ENCODE data around the gene MAFF.

Gene MAFF

GRCh38 chr22:38189104-38189503 lies 12.7 kb upstream of the MAFF start:
- TF ChIP-seq, protein P1, sequence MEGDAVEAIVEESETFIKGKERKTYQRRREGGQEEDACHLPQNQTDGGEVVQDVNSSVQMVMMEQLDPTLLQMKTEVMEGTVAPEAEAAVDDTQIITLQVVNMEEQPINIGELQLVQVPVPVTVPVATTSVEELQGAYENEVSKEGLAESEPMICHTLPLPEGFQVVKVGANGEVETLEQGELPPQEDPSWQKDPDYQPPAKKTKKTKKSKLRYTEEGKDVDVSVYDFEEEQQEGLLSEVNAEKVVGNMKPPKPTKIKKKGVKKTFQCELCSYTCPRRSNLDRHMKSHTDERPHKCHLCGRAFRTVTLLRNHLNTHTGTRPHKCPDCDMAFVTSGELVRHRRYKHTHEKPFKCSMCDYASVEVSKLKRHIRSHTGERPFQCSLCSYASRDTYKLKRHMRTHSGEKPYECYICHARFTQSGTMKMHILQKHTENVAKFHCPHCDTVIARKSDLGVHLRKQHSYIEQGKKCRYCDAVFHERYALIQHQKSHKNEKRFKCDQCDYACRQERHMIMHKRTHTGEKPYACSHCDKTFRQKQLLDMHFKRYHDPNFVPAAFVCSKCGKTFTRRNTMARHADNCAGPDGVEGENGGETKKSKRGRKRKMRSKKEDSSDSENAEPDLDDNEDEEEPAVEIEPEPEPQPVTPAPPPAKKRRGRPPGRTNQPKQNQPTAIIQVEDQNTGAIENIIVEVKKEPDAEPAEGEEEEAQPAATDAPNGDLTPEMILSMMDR (IDR thresholded peaks at IDR 0.05; ENCODE audit: insufficient read depth, missing control alignments), result no peak
- no peak for FAIRE-seq

GRCh38 chr22:38190581-38190980 lies 11.2 kb upstream of the MAFF start:
- TF ChIP-seq, protein P1 (IDR thresholded peaks at IDR 0.05; ENCODE audit: insufficient read depth, missing control alignments), result no peak
- no peak for FAIRE-seq
- no peak for DNase-seq (ENCODE audit: insufficient read length, low spot score)

More at GRCh38 chr22:38189104-38189503, 12.7 kb upstream of the MAFF start:
- no peak for DNase-seq (ENCODE audit: insufficient read length, low spot score)

- no peak for FAIRE-seq
- DNase-seq (ENCODE audit: insufficient read length, low spot score), result no peak
- TF ChIP-seq, protein P1 (IDR thresholded peaks at IDR 0.05; ENCODE audit: insufficient read depth, missing control alignments), result no peak
These were observed 10.7 kb upstream of the MAFF start for GRCh38 chr22:38191055-38191454.

DNA sequence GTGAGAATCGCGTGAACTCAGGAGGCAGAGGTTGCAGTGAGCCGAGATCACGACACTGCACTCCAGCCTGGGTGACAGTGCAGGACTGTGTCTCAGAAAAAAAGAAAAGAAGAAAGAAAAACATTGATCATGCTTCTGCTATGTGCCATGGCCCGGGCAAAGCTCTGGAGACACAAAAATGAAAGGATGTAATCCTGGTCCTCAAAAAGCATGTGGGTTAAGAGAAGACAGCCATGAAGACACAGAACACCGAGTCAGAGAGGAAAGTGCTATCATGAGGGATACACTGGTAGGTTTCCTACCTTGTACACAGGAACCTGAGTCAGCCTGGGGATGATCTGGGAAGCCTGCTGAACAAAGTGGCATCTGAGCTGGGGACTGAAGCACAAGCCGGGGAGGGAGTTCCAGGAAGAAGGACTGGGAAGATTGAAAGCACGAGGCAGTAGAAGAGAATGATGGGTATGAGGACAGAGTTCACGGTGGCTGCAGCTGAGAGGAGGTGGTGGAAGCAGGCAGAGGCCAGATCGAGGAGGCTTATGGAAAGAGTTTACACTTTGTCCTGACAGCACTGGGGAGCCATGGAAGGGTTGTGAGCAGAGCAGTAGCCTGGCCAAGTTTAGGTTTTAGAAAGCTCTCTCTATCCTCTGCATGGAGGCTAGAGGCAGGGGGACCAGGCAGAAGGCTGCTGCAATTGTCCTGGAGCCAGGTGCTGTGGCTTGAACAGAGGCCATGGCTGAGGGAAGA lies 9.9 kb upstream of the MAFF start:
- TF ChIP-seq, protein P1 (IDR thresholded peaks at IDR 0.05; ENCODE audit: insufficient read depth, missing control alignments), result no peak
- no peak for FAIRE-seq

GRCh38 chr22:38192475-38192863 lies 9.3 kb upstream of the MAFF start:
- no peak for FAIRE-seq
- TF ChIP-seq, protein P1 (IDR thresholded peaks at IDR 0.05; ENCODE audit: insufficient read depth, missing control alignments), result no peak
- no peak for DNase-seq (ENCODE audit: insufficient read length, low spot score)

More for the DNA sequence above, 9.9 kb upstream of the MAFF start:
- DNase-seq (ENCODE audit: insufficient read length, low spot score), result no peak

DNA sequence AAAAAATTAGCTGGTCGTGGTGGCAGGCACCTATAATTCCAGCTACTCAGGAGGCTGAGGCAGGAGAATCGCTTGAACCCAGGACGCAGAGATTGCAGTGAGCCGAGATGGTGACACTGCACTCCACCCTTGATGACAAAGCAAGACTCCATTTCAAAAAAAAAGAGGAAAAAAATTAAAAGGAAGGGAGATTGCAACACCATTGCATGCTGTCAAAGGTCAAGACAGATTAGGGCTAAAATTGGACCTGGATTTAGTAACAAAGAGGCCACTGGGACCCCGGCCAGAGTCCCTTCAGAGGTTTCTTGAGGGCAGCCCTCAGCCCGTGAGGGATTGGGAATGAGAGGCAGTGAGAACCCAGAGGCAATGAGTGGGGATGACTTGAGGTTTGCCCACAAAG lies 8.2 kb upstream of the MAFF start:
- FAIRE-seq, result no peak
- DNase-seq (ENCODE audit: insufficient read length, low spot score), result no peak
- TF ChIP-seq, protein P1 (IDR thresholded peaks at IDR 0.05; ENCODE audit: insufficient read depth, missing control alignments), result no peak

GRCh38 chr22:38196791-38197419 lies 4.9 kb upstream of the MAFF start:
- no peak for FAIRE-seq
- no peak for DNase-seq (ENCODE audit: insufficient read length, low spot score)
- TF ChIP-seq, protein P1 (IDR thresholded peaks at IDR 0.05; ENCODE audit: insufficient read depth, missing control alignments), result no peak

All from D721Med (cell line).